ENCODE results near the gene KIRREL1. TPM values are rescaled to one million over a fixed set of nuclear protein-coding genes. Genes with fewer than 3 reads are reported as not detected.

The KIRREL1 gene
- total RNA-seq, 3 donors from 2014 or later: 26.1 to 55.5 (median 34.1) TPM

DNA sequence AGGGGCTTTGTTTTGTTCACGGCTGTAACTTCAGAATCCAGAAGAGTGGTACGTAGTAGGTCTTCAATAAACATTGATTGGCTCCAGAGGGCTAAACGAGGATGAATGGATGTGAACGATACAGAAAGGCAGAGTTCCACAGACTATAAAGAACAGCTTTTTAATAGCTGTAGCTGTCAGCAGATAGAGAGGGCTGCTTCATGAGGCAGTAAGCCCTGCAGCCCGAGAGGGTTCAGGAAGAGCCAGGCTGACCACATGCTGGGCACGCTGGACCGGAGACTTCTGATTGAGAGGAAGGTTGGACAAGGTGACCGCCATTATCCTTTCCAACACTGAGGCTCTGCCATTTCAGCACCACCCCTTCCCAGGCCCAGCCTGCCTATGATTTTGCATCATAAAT is 45.3 kb downstream of the KIRREL1 start:
- Histone ChIP-seq H3K27me3 (no peaks in the 10 kb centered on the region), H3K36me3 (no peaks in the 10 kb centered on the region), H3K27ac (no peak overlapping the region), H3K9me3 (no peaks in the 10 kb centered on the region), H3K4me1 (no peaks in the 10 kb centered on the region), H3K4me3 (no peak overlapping the region)
- intact Hi-C loops (cut with DNase I; ENCODE audit: low total_unique reads): loop anchor here (5.0 kb wide), 1 partner anchor 46 kb away; the partner anchor contains the start of gene KIRREL1
- DNase-seq (ENCODE audit: low spot score in 2 of 2): no peak
- TF ChIP-seq POLR2AphosphoS5 (IDR thresholded peaks at IDR 0.05) (no peak), POLR2A (IDR thresholded peaks at IDR 0.05) (no peak)
- TF ChIP-seq, protein P1, sequence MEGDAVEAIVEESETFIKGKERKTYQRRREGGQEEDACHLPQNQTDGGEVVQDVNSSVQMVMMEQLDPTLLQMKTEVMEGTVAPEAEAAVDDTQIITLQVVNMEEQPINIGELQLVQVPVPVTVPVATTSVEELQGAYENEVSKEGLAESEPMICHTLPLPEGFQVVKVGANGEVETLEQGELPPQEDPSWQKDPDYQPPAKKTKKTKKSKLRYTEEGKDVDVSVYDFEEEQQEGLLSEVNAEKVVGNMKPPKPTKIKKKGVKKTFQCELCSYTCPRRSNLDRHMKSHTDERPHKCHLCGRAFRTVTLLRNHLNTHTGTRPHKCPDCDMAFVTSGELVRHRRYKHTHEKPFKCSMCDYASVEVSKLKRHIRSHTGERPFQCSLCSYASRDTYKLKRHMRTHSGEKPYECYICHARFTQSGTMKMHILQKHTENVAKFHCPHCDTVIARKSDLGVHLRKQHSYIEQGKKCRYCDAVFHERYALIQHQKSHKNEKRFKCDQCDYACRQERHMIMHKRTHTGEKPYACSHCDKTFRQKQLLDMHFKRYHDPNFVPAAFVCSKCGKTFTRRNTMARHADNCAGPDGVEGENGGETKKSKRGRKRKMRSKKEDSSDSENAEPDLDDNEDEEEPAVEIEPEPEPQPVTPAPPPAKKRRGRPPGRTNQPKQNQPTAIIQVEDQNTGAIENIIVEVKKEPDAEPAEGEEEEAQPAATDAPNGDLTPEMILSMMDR (IDR thresholded peaks at IDR 0.05): no peak

GRCh38 chr1:158039380-158039779 is 45.9 kb downstream of the KIRREL1 start:
- TF ChIP-seq, protein P1 (IDR thresholded peaks at IDR 0.05): no peak
- TF ChIP-seq POLR2AphosphoS5 (IDR thresholded peaks at IDR 0.05) (no peak), POLR2A (IDR thresholded peaks at IDR 0.05) (no peak)
- H3K9me3 ChIP-seq: no peaks in the 10 kb centered on the region
- H3K27me3 ChIP-seq: no peaks in the 10 kb centered on the region
- no peaks in the 10 kb centered on the region for H3K36me3 ChIP-seq
- intact Hi-C loops (cut with DNase I; ENCODE audit: low total_unique reads): loop anchor here (5.0 kb wide), 1 partner anchor 47 kb away; the partner anchor contains the start of gene KIRREL1
- no peak overlapping the region for H3K4me3 ChIP-seq
- no peak for DNase-seq (ENCODE audit: low spot score in 2 of 2)
- no peaks in the 10 kb centered on the region for H3K4me1 ChIP-seq
- no peak overlapping the region for H3K27ac ChIP-seq

GRCh38 chr1:158040323-158040722 is 46.9 kb downstream of the KIRREL1 start:
- no peak overlapping the region for H3K27ac ChIP-seq
- no peak for DNase-seq (ENCODE audit: low spot score in 2 of 2)
- no peaks in the 10 kb centered on the region for H3K9me3 ChIP-seq
- H3K4me3 ChIP-seq: no peak overlapping the region
- intact Hi-C loops (cut with DNase I; ENCODE audit: low total_unique reads): loop anchor here (10.0 kb wide), 1 partner anchor 246 kb away; no protein-coding TSS in a partner anchor
- no peaks in the 10 kb centered on the region for H3K27me3 ChIP-seq
- TF ChIP-seq POLR2A (IDR thresholded peaks at IDR 0.05): no peak
- H3K36me3 ChIP-seq: no peaks in the 10 kb centered on the region
- no peaks in the 10 kb centered on the region for H3K4me1 ChIP-seq

DNA sequence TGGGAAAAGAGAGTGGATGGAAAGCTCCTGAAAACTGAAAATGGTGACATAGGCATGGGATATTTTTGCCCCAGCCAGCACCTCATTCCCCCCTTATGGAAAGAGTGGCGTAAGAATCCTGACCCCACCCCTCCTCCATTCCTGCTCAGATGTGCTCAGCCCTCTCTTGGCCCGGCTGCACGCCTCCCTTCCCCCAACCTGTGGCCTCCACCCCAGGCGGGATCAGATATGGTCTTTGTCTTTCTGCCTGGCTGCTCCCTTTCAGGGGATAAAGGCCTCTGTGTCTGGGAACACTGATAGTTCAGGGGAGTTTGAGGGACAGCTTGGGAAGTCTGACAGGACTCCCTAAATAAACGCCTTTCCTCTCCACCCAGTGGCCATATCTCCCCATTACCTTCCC is 49.8 kb downstream of the KIRREL1 start:
- TF ChIP-seq, protein P1 (IDR thresholded peaks at IDR 0.05): no peak
- TF ChIP-seq POLR2AphosphoS5 (IDR thresholded peaks at IDR 0.05): no peak
- no peak for TF ChIP-seq POLR2A (IDR thresholded peaks at IDR 0.05)
- H3K4me3 ChIP-seq: no peak overlapping the region
- H3K9me3 ChIP-seq: no peaks in the 10 kb centered on the region
- DNase-seq (ENCODE audit: low spot score in 2 of 2): no peak
- no peaks in the 10 kb centered on the region for H3K36me3 ChIP-seq
- H3K27ac ChIP-seq: no peak overlapping the region
- H3K4me1 ChIP-seq: no peaks in the 10 kb centered on the region
- no peaks in the 10 kb centered on the region for H3K27me3 ChIP-seq
- intact Hi-C loops (cut with DNase I; ENCODE audit: low total_unique reads): loop anchor here (10.0 kb wide), 1 partner anchor 248 kb away; no protein-coding TSS in a partner anchor

DNA sequence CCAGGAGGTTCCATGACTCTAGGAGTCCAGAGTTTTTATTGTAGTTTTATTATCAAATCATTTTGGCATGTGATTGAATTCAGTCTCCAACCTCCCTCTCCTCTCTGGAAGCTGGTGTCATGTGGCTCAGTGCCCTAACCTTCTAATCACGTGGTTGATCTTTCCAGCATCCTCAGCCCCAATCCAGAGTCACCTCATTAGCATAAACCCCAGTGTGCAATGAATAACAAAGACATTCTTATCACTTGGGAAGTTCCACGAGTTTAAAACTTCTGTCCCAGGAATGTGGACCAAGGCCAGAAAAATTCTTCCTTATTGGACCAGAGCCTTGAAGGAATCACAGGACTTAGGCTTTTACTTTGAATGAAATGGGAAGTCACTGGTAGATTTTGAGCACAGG is 52.2 kb downstream of the KIRREL1 start:
- H3K4me3 ChIP-seq: no peak overlapping the region
- DNase-seq (ENCODE audit: low spot score in 2 of 2): no peak
- intact Hi-C loops (cut with DNase I; ENCODE audit: low total_unique reads): loop anchor here (10.0 kb wide), 1 partner anchor 251 kb away; no protein-coding TSS in a partner anchor
- TF ChIP-seq POLR2AphosphoS5 (IDR thresholded peaks at IDR 0.05) (no peak), POLR2A (IDR thresholded peaks at IDR 0.05) (no peak)
- TF ChIP-seq, protein P1 (IDR thresholded peaks at IDR 0.05): no peak
- H3K36me3 ChIP-seq: no peaks in the 10 kb centered on the region
- no peaks in the 10 kb centered on the region for H3K27me3 ChIP-seq
- H3K27ac ChIP-seq: peak overlapping the region in 1 of 2 donors; percentile 30
- no peaks in the 10 kb centered on the region for H3K4me1 ChIP-seq
- H3K9me3 ChIP-seq: no peaks in the 10 kb centered on the region

All from breast epithelium (tissue), 4 donors.